DMS 273 treated with DMSO at 0.1 percent for 48 hours (cell line): ENCODE data around the gene TRAF7.
A peak's percentile ranks its signal among the peaks of the same experiment; 100 is the strongest.
"Not testable (repeated sequence)": the region's sequence is repeated elsewhere in the genome, so short reads cannot be mapped to it uniquely, and the experiment has no call there.

Source experiments
- DNase-seq: peaks from one replicate; lab custom pipeline; 2025; lab: John Stamatoyannopoulos, UW

Gene TRAF7

GRCh38 chr16:2155091-2155950, at the start of gene TRAF7:
Gene TRAF7, plus strand, starts transcription at chr16:2155782. Its CDS starts 8,139 bp downstream, at chr16:2163921.
- DNase-seq, result peak; percentile 99

GRCh38 chr16:2106211-2106610, 49.4 kb upstream of the TRAF7 start:
- not testable (repeated sequence) for DNase-seq

GRCh38 chr16:2107121-2107790, 48.3 kb upstream of the TRAF7 start:
- not testable (repeated sequence) for DNase-seq

GRCh38 chr16:2107791-2108125, 47.8 kb upstream of the TRAF7 start:
- DNase-seq, result not testable (repeated sequence)

- DNase-seq, result not testable (repeated sequence)
Measured at GRCh38 chr16:2108446-2109270, 46.9 kb upstream of the TRAF7 start.

- not testable (repeated sequence) for DNase-seq
Measured at GRCh38 chr16:2109271-2109580, 46.4 kb upstream of the TRAF7 start.

GRCh38 chr16:2109872-2110271, 45.7 kb upstream of the TRAF7 start:
- DNase-seq, result not testable (repeated sequence)

GRCh38 chr16:2110332-2111008, 45.1 kb upstream of the TRAF7 start:
- not testable (repeated sequence) for DNase-seq

- DNase-seq, result not testable (repeated sequence)
Measured at GRCh38 chr16:2111009-2111353, 44.6 kb upstream of the TRAF7 start.

- not testable (repeated sequence) for DNase-seq
Measured at GRCh38 chr16:2111412-2112335, 43.9 kb upstream of the TRAF7 start.

GRCh38 chr16:2112539-2113106, 43.0 kb upstream of the TRAF7 start:
- not testable (repeated sequence) for DNase-seq

- DNase-seq, result not testable (repeated sequence)
Measured at GRCh38 chr16:2114225-2114624, 41.4 kb upstream of the TRAF7 start.

GRCh38 chr16:2114885-2115590, 40.5 kb upstream of the TRAF7 start:
- DNase-seq, result not testable (repeated sequence)

- DNase-seq, result no peak
Measured at GRCh38 chr16:2115591-2115973, 40.0 kb upstream of the TRAF7 start.

- not testable (repeated sequence) for DNase-seq
Measured at GRCh38 chr16:2116428-2116827, 39.2 kb upstream of the TRAF7 start.

- DNase-seq, result not testable (repeated sequence)
Measured at GRCh38 chr16:2117341-2117740, 38.2 kb upstream of the TRAF7 start.

GRCh38 chr16:2117960-2118722, 37.4 kb upstream of the TRAF7 start:
- DNase-seq, result not testable (repeated sequence)

GRCh38 chr16:2121325-2121724, 34.3 kb upstream of the TRAF7 start:
- not testable (repeated sequence) for DNase-seq

- DNase-seq, result no peak
Measured at GRCh38 chr16:2121853-2122252, 33.7 kb upstream of the TRAF7 start.
